ENCODE results near the gene FOSB. TPM values are rescaled to one million over a fixed set of nuclear protein-coding genes. Genes with fewer than 3 reads are reported as not detected.

Gene FOSB
- total and polyA plus RNA-seq, 2 experiments from 2014 or later, result 0.55 to 1.9 TPM

GRCh38 chr19:45444318-45445041, 23.3 kb upstream of the FOSB start:
- H3K27me3 ChIP-seq (ENCODE audit: insufficient read depth), result peaks cover 42% of the 10 kb centered on the region
- no peaks in the 10 kb centered on the region for H4K20me1 ChIP-seq (replicated peaks; ENCODE audit: insufficient read depth)
- H3K9me3 Mint-ChIP-seq, result no peaks in the 10 kb centered on the region
- DNase-seq (ENCODE audit: low spot score) (peak; percentile 95), ATAC-seq (peak; percentile 69)
- H3K36me3 ChIP-seq (ENCODE audit: insufficient read depth), result no peaks in the 10 kb centered on the region
- peaks cover 41% of the 10 kb centered on the region for H3F3A ChIP-seq (replicated peaks; ENCODE audit: low read depth)
- H3K4me1 ChIP-seq (ENCODE audit: insufficient read depth), result peaks cover 25% of the 10 kb centered on the region
- peaks cover 29% of the 10 kb centered on the region for H3K4me1 Mint-ChIP-seq
- no peaks in the 10 kb centered on the region for H3K79me2 ChIP-seq (replicated peaks; ENCODE audit: insufficient read depth)
- peak overlapping the region; percentile 90 for H3K4me3 Mint-ChIP-seq
- H3K4me3 ChIP-seq, result peak overlapping the region; percentile 85
- TF ChIP-seq POLR2AphosphoS5 (IDR thresholded peaks at IDR 0.05; ENCODE audit: low read depth), result peak; percentile 80
- TF ChIP-seq ZNF331 (CRISPR knock-in tag; IDR thresholded peaks at IDR 0.05; ENCODE audit: low read depth), result no peak
- TF ChIP-seq CTCF (conservative IDR thresholded peaks at IDR 0.05; ENCODE audit: low read depth in 2 of 2), result 0 out of 4 replicates have a peak, but pooled peaks of 1 of the 2 experiments have one; percentile 10
- TF ChIP-seq, protein P1, sequence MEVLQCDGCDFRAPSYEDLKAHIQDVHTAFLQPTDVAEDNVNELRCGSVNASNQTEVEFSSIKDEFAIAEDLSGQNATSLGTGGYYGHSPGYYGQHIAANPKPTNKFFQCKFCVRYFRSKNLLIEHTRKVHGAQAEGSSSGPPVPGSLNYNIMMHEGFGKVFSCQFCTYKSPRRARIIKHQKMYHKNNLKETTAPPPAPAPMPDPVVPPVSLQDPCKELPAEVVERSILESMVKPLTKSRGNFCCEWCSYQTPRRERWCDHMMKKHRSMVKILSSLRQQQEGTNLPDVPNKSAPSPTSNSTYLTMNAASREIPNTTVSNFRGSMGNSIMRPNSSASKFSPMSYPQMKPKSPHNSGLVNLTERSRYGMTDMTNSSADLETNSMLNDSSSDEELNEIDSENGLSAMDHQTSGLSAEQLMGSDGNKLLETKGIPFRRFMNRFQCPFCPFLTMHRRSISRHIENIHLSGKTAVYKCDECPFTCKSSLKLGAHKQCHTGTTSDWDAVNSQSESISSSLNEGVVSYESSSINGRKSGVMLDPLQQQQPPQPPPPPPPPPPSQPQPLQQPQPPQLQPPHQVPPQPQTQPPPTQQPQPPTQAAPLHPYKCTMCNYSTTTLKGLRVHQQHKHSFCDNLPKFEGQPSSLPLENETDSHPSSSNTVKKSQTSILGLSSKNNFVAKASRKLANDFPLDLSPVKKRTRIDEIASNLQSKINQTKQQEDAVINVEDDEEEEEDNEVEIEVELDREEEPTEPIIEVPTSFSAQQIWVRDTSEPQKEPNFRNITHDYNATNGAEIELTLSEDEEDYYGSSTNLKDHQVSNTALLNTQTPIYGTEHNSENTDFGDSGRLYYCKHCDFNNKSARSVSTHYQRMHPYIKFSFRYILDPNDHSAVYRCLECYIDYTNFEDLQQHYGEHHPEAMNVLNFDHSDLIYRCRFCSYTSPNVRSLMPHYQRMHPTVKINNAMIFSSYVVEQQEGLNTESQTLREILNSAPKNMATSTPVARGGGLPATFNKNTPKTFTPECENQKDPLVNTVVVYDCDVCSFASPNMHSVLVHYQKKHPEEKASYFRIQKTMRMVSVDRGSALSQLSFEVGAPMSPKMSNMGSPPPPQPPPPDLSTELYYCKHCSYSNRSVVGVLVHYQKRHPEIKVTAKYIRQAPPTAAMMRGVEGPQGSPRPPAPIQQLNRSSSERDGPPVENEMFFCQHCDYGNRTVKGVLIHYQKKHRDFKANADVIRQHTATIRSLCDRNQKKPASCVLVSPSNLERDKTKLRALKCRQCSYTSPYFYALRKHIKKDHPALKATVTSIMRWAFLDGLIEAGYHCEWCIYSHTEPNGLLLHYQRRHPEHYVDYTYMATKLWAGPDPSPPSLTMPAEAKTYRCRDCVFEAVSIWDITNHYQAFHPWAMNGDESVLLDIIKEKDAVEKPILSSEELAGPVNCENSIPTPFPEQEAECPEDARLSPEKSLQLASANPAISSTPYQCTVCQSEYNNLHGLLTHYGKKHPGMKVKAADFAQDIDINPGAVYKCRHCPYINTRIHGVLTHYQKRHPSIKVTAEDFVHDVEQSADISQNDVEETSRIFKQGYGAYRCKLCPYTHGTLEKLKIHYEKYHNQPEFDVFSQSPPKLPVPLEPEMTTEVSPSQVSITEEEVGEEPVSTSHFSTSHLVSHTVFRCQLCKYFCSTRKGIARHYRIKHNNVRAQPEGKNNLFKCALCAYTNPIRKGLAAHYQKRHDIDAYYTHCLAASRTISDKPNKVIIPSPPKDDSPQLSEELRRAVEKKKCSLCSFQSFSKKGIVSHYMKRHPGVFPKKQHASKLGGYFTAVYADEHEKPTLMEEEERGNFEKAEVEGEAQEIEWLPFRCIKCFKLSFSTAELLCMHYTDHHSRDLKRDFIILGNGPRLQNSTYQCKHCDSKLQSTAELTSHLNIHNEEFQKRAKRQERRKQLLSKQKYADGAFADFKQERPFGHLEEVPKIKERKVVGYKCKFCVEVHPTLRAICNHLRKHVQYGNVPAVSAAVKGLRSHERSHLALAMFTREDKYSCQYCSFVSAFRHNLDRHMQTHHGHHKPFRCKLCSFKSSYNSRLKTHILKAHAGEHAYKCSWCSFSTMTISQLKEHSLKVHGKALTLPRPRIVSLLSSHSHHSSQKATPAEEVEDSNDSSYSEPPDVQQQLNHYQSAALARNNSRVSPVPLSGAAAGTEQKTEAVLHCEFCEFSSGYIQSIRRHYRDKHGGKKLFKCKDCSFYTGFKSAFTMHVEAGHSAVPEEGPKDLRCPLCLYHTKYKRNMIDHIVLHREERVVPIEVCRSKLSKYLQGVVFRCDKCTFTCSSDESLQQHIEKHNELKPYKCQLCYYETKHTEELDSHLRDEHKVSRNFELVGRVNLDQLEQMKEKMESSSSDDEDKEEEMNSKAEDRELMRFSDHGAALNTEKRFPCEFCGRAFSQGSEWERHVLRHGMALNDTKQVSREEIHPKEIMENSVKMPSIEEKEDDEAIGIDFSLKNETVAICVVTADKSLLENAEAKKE (CRISPR knock-in tag; IDR thresholded peaks at IDR 0.05), result no peak
- H3K4me2 ChIP-seq, result peak overlapping the region; percentile 98
- peaks cover 30% of the 10 kb centered on the region for H3K27me3 Mint-ChIP-seq (ENCODE audit: insufficient read depth, low read depth, poor library complexity)
- H3K9me2 ChIP-seq (ENCODE audit: insufficient read depth), result no peaks in the 10 kb centered on the region
- no peaks in the 10 kb centered on the region; the same call in 2 of the 3 replicates for H3K36me3 Mint-ChIP-seq (ENCODE audit: low read depth)
- H3K27ac ChIP-seq (ENCODE audit: low read depth), result 0 out of 2 replicates have a peak overlapping the region, but pooled peaks have one; percentile 72
- peak overlapping the region; percentile 77; the same call in 1 of the 2 replicates for H3K27ac Mint-ChIP-seq
- H2AFZ ChIP-seq, result peak overlapping the region; percentile 98

Data from GM23338 (cell line).